Epithelial cell of proximal tubule (primary cell): Measurements from ENCODE around the gene FHAD1. TPM values are rescaled to one million over a fixed set of nuclear protein-coding genes. Genes with fewer than 3 reads are reported as not detected.

Experiments
- DNase-seq: peaks from one replicate; pipeline ENCODE4 v3.0.0-alpha.2; 2011; ENCODE audit warnings: low read depth
- H3K4me3 ChIP-seq: 2 replicates; pipeline ENCODE4 v1.5.1; 2011; ENCODE audit warnings: low read depth, mild to moderate bottlenecking, low read length
- CTCF ChIP-seq: conservative IDR thresholded peaks from 2 replicates; pipeline ENCODE4 v1.5.1; 2012; ENCODE audit warnings: low read depth, mild to moderate bottlenecking, low read length
- total RNA-seq: library from RNA; depleted of rRNA; stranded (reverse); fragments of >200 nt; gene quantifications from 2 replicates; pipeline ENCODE4 v1.2.3, GENCODE V29; 2015

FHAD1 gene
- total RNA-seq, 1 donor from 2014 or later: 0.35 TPM

GRCh38 chr1:15212216-15212953 is 34.6 kb upstream of the FHAD1 start:
- no peak for TF ChIP-seq CTCF
- H3K4me3 ChIP-seq: no peak overlapping the region
- no peak for DNase-seq

GRCh38 chr1:15212954-15213291 is 34.1 kb upstream of the FHAD1 start:
- H3K4me3 ChIP-seq: no peak overlapping the region
- no peak for DNase-seq
- no peak for TF ChIP-seq CTCF

GRCh38 chr1:15213341-15213821 is 33.6 kb upstream of the FHAD1 start:
- no peak for DNase-seq
- H3K4me3 ChIP-seq: no peak overlapping the region
- no peak for TF ChIP-seq CTCF

GRCh38 chr1:15214527-15214926 is 32.5 kb upstream of the FHAD1 start:
- TF ChIP-seq CTCF: no peak
- H3K4me3 ChIP-seq: no peak overlapping the region
- no peak for DNase-seq

- DNase-seq: no peak
- TF ChIP-seq CTCF: no peak
- H3K4me3 ChIP-seq: no peak overlapping the region
Measured at GRCh38 chr1:15215116-15215515, 31.9 kb upstream of the FHAD1 start.

- DNase-seq: no peak
- TF ChIP-seq CTCF: no peak
- no peak overlapping the region for H3K4me3 ChIP-seq
Measured at GRCh38 chr1:15217654-15218053, 29.4 kb upstream of the FHAD1 start.
